Ectodermal cell (in vitro differentiated cells): ENCODE data around the gene MLF2.

Experiments used
- H3K27ac ChIP-seq: 2 replicates; pipeline ENCODE4 v1.7.0; 2013; ENCODE audit warnings: mild to moderate bottlenecking, low read depth, low read length; ENCODE audit not compliant: insufficient read depth, poor library complexity, severe bottlenecking
- H3K27me3 ChIP-seq: 2 replicates; pipeline ENCODE4 v1.7.0; 2013; ENCODE audit warnings: mild to moderate bottlenecking, low read length; ENCODE audit not compliant: insufficient read depth, control insufficient read depth, poor library complexity, severe bottlenecking
- H3K36me3 ChIP-seq: one replicate; pipeline ENCODE4 v1.7.0; 2013; ENCODE audit warnings: low read length; ENCODE audit not compliant: control insufficient read depth, insufficient read depth
- H3K4me1 ChIP-seq: one replicate; pipeline ENCODE4 v1.7.0; 2013; ENCODE audit warnings: low read length; ENCODE audit not compliant: control insufficient read depth, insufficient read depth
- H3K4me3 ChIP-seq: 2 replicates; pipeline ENCODE4 v1.7.0; 2013; ENCODE audit warnings: low read depth, low read length, control low read depth; ENCODE audit not compliant: insufficient read depth
- H3K9me3 ChIP-seq: 2 replicates; pipeline ENCODE4 v1.7.0; 2013; ENCODE audit warnings: mild to moderate bottlenecking, low read length, moderate library complexity; ENCODE audit not compliant: control insufficient read depth
- WGBS, 2 experiments: methylation state at CpG; one replicate each; pipeline ENCODE4 v1.1.7; 2013; ENCODE audit warnings: missing lambda C conversion rate in 2 of 2; 5-methylcytosine and 5-hydroxymethylcytosine counted together

The MLF2 gene

DNA sequence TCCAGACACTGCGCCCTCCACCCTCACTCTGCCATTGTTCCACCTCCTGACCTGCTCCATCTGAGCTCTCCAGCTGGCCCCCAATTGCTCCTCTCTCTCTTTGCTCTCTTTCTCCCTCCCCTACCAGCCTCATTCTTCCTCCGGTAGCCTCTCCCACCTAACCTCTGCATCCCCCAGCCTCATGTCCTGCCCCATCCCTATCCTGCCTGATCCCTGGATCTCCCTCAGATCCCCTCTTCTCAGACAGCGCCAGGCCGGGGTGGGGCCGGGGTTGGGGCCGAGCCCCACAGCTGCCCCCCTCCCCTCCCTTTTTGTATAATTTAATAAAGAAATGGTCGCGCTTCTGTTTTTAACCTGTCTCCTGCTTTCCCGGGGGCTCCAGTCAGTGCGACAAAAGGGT is 17.7 kb upstream of the MLF2 start:
- peaks cover 36% of the 10 kb centered on the region for H3K36me3 ChIP-seq
- H3K4me3 ChIP-seq, result no peak overlapping the region
- peaks cover 32% of the 10 kb centered on the region for H3K4me1 ChIP-seq
- no peak overlapping the region for H3K27ac ChIP-seq
- WGBS, 2 experiments, result 84 to 88% methylated on average over 8 to 10 of the region's 10 CpGs
- peaks cover 21% of the 10 kb centered on the region for H3K27me3 ChIP-seq
- no peaks in the 10 kb centered on the region for H3K9me3 ChIP-seq

DNA sequence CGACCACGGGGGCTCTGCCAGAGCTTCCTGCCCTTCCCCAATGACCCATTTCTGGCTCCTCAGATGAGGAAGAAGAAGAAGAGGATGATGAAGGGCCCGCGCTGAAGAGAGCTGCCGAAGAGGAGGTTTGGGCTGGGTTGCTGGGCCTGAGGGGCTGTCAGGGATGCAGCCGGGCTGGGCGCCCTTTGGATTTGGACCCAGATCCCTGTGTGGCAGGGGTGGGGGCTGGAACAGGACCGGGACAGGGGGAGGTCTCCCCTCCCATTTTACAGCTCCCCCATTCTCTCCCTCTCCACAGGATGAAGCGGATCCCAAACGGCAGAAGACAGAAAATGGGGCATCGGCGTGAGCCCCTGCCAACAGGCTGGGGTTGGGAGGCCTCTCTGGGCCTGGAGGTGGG is 17.2 kb upstream of the MLF2 start:
- peak overlapping the region; percentile 44 for H3K27ac ChIP-seq
- H3K27me3 ChIP-seq, result peaks cover 21% of the 10 kb centered on the region
- peaks cover 31% of the 10 kb centered on the region for H3K36me3 ChIP-seq
- H3K4me3 ChIP-seq, result peak overlapping the region; percentile 92
- H3K9me3 ChIP-seq, result no peaks in the 10 kb centered on the region
- peaks cover 35% of the 10 kb centered on the region for H3K4me1 ChIP-seq
- WGBS, 2 experiments, result 94 to 96% methylated on average over 12 of the region's 12 CpGs

DNA sequence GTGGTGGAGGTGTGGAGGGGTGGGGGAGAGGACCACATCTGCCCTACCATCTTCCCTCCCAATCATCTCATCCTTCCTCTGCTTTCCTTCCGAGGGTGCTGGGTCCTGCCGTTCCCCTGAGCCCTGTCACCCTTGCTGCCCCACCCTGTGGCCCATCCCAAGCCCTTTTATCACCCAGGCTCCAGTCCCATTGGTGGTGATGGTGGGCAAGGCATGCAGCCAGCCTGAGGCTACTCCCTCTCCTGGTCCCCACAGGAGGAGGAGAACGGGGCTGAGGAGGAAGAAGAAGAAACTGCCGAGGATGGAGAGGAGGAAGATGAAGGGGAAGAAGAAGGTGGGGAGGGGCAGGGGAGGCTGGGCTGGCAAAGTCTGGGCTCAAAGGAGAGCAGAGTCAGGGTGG is 16.7 kb upstream of the MLF2 start:
- Histone ChIP-seq H3K27me3 (peaks cover 21% of the 10 kb centered on the region), H3K4me3 (peak overlapping the region; percentile 92), H3K36me3 (peaks cover 27% of the 10 kb centered on the region), H3K27ac (peak overlapping the region; percentile 44), H3K9me3 (no peaks in the 10 kb centered on the region), H3K4me1 (peaks cover 38% of the 10 kb centered on the region)
- 80 to 91% methylated on average over 4 of the region's 4 CpGs for WGBS, 2 experiments

DNA sequence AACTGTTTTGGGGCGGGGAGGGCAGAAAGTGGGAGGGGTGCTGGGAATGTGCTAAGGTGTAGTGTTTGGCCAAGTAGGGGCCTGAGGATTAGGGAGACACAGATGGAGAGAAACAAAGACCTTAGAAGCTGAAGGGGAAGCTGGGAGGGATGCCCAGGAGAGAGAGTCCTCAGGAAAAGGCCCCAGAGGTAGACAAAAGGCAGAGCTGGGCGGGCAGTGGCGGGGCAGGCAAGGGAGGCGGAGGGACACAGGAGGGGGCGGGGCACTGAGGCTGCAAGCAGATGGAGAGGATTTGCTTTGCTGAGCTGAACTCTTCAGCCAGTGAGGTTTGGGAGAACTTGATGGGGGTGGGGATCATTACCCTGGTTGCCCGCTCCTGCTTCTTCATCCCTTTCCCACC is 16.0 kb upstream of the MLF2 start:
- Histone ChIP-seq H3K36me3 (peaks cover 23% of the 10 kb centered on the region), H3K4me1 (peaks cover 38% of the 10 kb centered on the region), H3K9me3 (no peaks in the 10 kb centered on the region), H3K4me3 (peak overlapping the region; percentile 92), H3K27ac (peak overlapping the region; percentile 94), H3K27me3 (peaks cover 15% of the 10 kb centered on the region)
- 3 to 4% methylated on average over 5 to 6 of the region's 6 CpGs for WGBS, 2 experiments

DNA sequence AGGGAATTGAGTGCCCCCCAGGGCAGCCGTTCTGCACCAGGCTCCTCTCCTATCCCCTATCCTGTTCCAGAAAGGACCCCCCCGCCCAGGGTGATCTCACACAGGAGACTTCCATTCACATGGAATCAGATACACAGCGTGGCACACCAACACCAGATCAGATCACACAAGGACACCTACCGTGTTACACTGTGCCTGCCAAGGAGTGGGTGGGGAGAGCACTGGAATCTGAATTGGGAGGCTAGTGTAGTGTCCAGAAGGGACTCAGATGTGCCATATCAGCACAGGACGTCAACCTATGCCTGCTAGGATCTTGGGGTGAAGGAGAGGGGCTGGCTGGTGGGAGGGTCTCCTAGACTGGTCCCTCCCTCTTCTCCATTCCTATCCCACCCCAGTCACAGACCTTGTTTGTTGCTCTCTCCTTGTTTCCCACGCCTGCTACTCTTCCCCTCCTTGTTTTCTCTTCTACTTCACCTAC is 15.5 kb upstream of the MLF2 start:
- Histone ChIP-seq H3K4me1 (peaks cover 43% of the 10 kb centered on the region), H3K27me3 (peaks cover 10% of the 10 kb centered on the region), H3K27ac (peak overlapping the region; percentile 94), H3K9me3 (no peaks in the 10 kb centered on the region), H3K4me3 (peak overlapping the region; percentile 92), H3K36me3 (peaks cover 23% of the 10 kb centered on the region)
- WGBS, 2 experiments, result 1% methylated on average over 6 of the region's 6 CpGs

DNA sequence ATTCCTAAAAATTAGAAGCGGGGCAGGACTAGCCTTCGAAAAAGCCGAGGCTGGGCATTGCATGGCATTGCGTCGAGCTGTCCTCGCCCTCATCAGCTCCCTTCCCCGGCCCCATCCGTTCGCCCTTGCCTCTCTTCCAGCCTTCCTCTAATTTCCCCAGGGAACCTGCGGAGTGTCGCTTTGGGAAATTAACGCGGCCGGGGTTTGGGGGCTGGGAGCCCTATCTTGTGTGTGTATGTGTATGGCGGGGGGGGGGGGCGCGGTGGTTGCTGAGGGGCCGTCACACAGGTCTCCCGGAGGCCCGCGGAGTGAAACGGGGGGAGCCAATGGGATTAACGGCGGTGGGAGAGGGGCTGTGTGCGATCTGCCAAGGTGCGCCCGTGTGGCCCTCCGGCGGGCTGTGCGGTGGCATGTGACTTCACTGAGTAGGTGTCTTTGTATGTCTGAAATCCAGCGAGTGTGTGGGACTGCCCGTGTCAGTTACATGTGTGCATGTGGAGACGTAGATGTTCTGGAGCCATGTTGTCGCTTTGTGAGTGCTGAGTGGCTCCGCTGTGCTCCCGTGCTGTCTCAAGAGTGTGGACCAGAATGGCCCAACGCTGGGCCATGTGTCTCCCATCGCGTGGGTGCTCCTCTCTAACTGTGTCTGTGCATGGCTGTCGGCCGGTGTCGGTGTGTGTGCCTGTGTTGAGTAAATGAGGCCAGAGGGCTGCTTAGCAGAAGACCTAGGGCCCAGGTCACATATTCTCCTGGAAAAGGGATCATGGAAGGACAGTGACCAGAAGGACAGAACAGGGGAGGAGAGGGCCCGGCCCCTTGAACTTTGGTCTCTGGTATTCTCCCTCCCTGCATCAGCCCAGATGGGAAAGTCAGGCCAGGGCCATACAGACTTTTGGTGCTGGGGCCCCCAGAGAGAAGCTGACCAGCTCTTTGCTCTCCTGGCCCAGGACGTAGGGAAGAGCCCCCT is 14.7 kb upstream of the MLF2 start:
- 1 to 2% methylated on average over 41 to 42 of the region's 44 CpGs for WGBS, 2 experiments
- peak overlapping the region; percentile 50 for H3K27ac ChIP-seq

DNA sequence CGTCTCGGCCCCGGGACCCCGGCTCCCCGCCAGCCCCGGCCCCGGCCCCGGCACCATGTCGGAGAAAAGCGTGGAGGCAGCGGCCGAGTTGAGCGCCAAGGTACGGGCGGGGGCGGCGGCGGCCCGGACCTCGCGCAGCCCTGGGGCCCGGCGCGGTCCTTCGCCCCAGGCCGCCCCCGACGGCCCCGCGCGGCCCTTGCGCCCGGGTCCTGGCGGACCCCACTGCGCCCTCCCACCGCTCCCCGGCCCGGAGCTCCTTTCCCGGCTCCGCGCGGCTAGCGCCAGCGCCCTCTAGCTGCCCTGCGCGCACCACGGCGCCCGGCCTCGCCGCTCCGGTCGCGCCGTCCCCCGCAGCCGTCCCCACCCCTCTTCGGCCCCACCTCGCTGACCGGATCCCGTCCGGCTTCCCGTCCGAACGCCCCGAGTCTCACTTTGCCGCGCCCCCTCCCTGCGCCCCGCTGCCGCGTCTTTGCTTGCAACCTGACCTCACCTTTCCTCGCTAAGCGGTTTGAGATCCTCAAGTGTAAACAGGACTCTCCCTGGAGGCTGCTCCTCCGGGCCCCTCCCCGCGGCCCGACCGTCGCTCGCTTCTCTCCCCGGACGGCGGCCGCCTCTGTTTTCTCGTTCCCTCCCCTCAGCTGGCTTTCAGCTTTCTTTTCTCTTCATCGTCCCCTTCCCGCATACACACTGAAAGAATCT is 13.9 kb upstream of the MLF2 start:
- Histone ChIP-seq H3K4me3 (peak overlapping the region; percentile 92), H3K27me3 (no peaks in the 10 kb centered on the region), H3K9me3 (no peaks in the 10 kb centered on the region), H3K36me3 (peaks cover 23% of the 10 kb centered on the region), H3K4me1 (peaks cover 37% of the 10 kb centered on the region), H3K27ac (peak overlapping the region; percentile 50)
- 0% methylated on average over 88 of the region's 88 CpGs for WGBS, 2 experiments

More for the DNA sequence above, 14.7 kb upstream of the MLF2 start:
- H3K4me3 ChIP-seq, result peak overlapping the region; percentile 92
- H3K4me1 ChIP-seq, result peaks cover 41% of the 10 kb centered on the region
- H3K27me3 ChIP-seq, result peaks cover 2% of the 10 kb centered on the region
- peaks cover 23% of the 10 kb centered on the region for H3K36me3 ChIP-seq
- H3K9me3 ChIP-seq, result no peaks in the 10 kb centered on the region

DNA sequence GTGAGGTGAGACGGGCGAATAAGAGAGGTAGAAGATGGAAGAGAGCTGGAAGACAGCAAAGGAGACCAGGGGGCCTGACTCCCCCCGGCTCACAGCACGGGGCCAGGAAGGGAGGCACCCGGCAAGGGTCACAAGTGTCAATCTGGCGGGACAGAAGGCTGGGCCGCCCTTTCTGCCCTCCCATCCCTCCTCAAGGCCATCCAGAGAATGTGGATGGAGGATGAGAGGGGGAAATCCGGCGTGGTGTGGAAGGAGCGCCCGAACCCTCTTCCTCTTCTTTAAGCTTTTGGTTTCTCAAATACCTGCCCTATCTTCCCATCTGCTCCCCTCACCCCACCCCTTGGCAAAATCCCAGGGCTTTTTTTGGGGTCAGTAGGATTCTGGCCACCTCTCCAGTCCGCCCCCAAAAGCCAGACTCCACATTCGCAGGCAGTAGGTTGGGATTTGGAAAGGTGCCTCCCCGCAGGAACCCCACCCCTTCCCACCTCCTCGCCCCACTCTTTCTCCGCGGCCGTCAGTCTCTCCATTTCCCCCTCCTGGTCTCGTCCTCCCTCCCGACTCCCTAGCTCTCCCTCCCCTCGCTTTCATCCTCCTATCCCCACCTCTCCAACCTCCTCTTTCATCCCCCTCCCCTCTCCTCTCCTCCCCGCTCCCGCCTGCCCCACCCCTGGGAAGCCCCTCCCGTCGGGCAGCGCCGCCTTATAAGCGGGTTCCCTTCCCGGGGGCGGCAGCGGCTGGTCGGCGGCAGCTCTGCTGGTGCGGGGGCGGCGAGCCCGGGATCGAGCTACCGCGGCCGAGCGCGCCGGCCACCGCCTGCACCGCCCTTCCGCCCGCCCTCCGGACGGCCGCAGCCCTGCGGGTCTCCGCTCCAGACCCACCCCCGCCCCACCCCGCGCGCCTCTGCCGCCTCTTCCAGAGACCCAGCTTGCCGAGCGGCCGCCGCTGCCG is 13.0 kb upstream of the MLF2 start, which contains the start of gene PTMS:
Gene PTMS, plus strand, starts transcription at position 730 of the 948 bp plus-strand sequence. CDS start 343 bp downstream, outside the sequence.
- peaks cover 37% of the 10 kb centered on the region for H3K4me1 ChIP-seq
- 0 to 1% methylated on average over 59 to 63 of the region's 63 CpGs for WGBS, 2 experiments
- no peaks in the 10 kb centered on the region for H3K9me3 ChIP-seq
- H3K4me3 ChIP-seq, result peak within 1 kb of the TSS; percentile 92
- H3K36me3 ChIP-seq, result peaks cover 14% of the 10 kb centered on the region
- H3K27me3 ChIP-seq, result no peaks in the 10 kb centered on the region
- H3K27ac ChIP-seq, result peak within 1 kb of the TSS; percentile 80

DNA sequence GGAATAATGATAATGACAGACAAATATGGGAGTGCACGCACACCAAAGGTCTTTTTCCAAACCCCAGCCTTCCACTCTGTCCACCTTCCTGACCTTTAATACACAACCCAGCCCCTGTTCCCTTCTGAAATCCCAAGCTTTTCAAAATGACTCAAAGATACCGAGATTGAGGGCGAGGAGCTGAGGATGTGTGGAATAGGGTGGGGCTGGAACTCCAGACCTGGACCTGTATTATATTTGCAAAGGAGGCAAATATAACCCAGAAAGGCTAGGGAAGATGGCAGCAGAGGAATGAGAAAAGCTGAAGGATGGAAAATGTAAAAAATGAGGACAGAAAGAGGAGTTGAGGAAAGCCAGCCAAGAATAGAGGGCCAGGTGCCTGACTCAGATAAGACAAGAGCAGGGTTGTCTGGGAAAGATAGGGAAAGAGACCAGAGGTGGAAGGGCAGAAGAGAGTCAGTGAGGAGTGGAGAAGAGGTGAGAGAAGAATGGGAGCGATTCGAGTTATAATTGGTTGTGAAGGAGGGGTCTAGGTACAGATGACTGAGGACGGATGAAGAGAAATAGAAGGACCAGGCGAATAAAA is 12.2 kb upstream of the MLF2 start:
- 33% methylated on average over 7 of the region's 7 CpGs for WGBS, 2 experiments
- H3K9me3 ChIP-seq, result no peaks in the 10 kb centered on the region
- peak overlapping the region; percentile 80 for H3K27ac ChIP-seq
- H3K27me3 ChIP-seq, result no peaks in the 10 kb centered on the region
- peaks cover 8% of the 10 kb centered on the region for H3K36me3 ChIP-seq
- peaks cover 31% of the 10 kb centered on the region for H3K4me1 ChIP-seq
- peak overlapping the region; percentile 92 for H3K4me3 ChIP-seq
